Measurements from ENCODE around the gene CXorf51B. TPM values are rescaled to one million over a fixed set of nuclear protein-coding genes. Genes with fewer than 3 reads are reported as not detected.

Gene CXorf51B
- total RNA-seq = not detected

DNA sequence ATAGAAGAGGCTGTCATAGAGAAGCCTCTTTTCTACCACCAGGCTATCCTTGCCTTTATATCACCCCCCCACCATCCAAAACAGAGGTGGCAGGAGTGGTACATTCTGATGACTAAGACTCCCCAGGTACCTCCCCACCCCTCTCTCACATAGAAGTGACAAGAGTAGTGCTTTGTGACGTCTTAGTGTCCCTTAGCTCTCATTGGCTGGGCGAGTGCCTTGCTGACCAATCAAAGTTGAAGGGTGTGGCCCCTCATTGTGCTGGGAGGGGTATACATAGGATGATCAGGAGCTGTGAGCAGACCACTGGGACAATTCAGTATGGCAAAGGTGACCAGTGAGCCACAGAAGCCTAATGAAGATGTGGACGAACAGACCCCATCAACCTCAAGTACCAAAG is at the start of gene CXorf51B:
Gene CXorf51B (plus strand): TSS at position 301 of the 400 bp plus-strand sequence. CDS start 21 bp downstream, at position 322.

DNA sequence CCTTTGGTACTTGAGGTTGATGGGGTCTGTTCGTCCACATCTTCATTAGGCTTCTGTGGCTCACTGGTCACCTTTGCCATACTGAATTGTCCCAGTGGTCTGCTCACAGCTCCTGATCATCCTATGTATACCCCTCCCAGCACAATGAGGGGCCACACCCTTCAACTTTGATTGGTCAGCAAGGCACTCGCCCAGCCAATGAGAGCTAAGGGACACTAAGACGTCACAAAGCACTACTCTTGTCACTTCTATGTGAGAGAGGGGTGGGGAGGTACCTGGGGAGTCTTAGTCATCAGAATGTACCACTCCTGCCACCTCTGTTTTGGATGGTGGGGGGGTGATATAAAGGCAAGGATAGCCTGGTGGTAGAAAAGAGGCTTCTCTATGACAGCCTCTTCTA is 5.1 kb downstream of the CXorf51B start, which contains the start of gene CXorf51A:
Gene CXorf51A (minus strand): TSS at position 101 of the 400 bp plus-strand sequence. CDS start 21 bp downstream, at position 80.

Other genes starting within 250 kb of the CXorf51B start
- gene CXorf51A, start 5.0 kb downstream of the CXorf51B start, total RNA-seq = not detected

All from diencephalon (tissue), 1 donor.